Vagina (tissue), 2 donors: ENCODE data around the gene GCHFR. TPM values are rescaled to one million over a fixed set of nuclear protein-coding genes. Genes with fewer than 3 reads are reported as not detected.

Experiments used
- DNase-seq, 2 donors: peaks; one replicate each; pipeline ENCODE4 v3.0.0-alpha.2; 2017; ENCODE audit errors: extremely low spot score in 2 of 2
- H3K27ac ChIP-seq: fragments of 200-600 bp; sonication (generic); one replicate; pipeline ENCODE4 v1.5.1; 2019
- H3K27me3 ChIP-seq: fragments of 200-600 bp; sonication (generic); one replicate; pipeline ENCODE4 v1.5.1; 2019
- H3K36me3 ChIP-seq, 2 donors: fragments of 200-600 bp; sonication (generic); one replicate each; pipeline ENCODE4 v1.5.1; 2017 to 2019
- H3K4me1 ChIP-seq: fragments of 200-600 bp; sonication (generic); one replicate; pipeline ENCODE4 v1.5.1; 2019
- H3K4me3 ChIP-seq, 2 donors: fragments of 200-600 bp; sonication (generic); 1 replicate in 1 of 2; 2 replicates in 1 of 2; pipeline ENCODE4 v1.5.1; 2016 to 2019
- H3K9me3 ChIP-seq: fragments of 200-600 bp; sonication (generic); one replicate; pipeline ENCODE4 v1.5.1; 2019
- CTCF ChIP-seq, 3 experiments: fragments of 450-650 bp in 2 of 3; fragments of 200-600 bp in 1 of 3; sonication (generic) in 1 of 3; IDR thresholded peaks; one replicate each; pipeline ENCODE4 v1.5.1; 2017 to 2019; ENCODE audit warnings: antibody characterized with exemption in 3 of 3, mild to moderate bottlenecking in 2 of 3, moderate library complexity in 2 of 3
- POLR2A ChIP-seq, 2 donors: fragments of 450-650 bp; IDR thresholded peaks; one replicate each; pipeline ENCODE4 v1.6.1; 2017; ENCODE audit warnings: antibody characterized with exemption in 2 of 2, mild to moderate bottlenecking in 2 of 2, moderate library complexity in 2 of 2
- POLR2AphosphoS5 ChIP-seq, 2 donors: sonication (generic); formaldehyde crosslinking; IDR thresholded peaks; one replicate each; pipeline ENCODE4 v1.9.0; 2017; ENCODE audit warnings: antibody characterized with exemption in 2 of 2, mild to moderate bottlenecking in 2 of 2, low read depth in 1 of 2; ENCODE audit not compliant: insufficient read depth in 1 of 2
- intact Hi-C: fragments of 100-400 bp; cut with DNase I; formaldehyde crosslinking; loops from one replicate; pipeline ENCODE4 v1.15.1; 2023
- total RNA-seq: library from RNA; depleted of rRNA; stranded (reverse); fragments of >200 nt; gene quantifications from one replicate; pipeline ENCODE4 v1.2.3, GENCODE V29; 2016

Gene GCHFR
- total RNA-seq, 1 donor from 2014 or later = 69.7 TPM

DNA sequence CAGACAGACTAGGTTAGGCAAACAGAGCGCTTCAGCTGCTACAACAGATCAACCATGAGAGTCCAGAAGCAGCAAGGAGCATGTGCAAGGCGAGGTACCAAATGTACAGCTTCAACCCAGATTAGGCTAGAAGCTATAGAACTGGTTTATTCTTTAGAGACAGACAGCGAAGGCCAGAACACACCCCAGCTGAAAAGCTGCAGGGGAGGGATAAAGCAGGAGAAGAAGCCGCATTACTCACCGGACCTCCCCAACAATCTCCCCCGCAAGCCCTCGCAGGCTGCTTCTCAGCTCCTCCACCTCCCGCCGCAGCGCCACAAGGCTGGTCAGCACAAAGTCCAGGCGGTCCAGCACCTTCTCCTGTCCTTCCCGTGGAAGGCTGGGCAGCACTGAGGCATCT is 12.1 kb upstream of the GCHFR start:
- Histone ChIP-seq H3K4me1 (peaks cover 20% of the 10 kb centered on the region), H3K4me3 (no peak overlapping the region), H3K9me3 (no peaks in the 10 kb centered on the region), H3K36me3 (peaks cover 0 to 28% of the 10 kb centered on the region in 2 donors), H3K27me3 (no peaks in the 10 kb centered on the region), H3K27ac (no peak overlapping the region)
- DNase-seq = no peak
- intact Hi-C loops = loop anchor here (10.0 kb wide), 1 partner anchor 57 kb away; the partner anchor contains the start of gene RAD51
- TF ChIP-seq POLR2A (IDR thresholded peaks at IDR 0.05) = no peak
- no peak for TF ChIP-seq POLR2AphosphoS5 (IDR thresholded peaks at IDR 0.05; ENCODE audit: insufficient read depth in 1 of 2, low read depth in 1 of 2)
- TF ChIP-seq CTCF (IDR thresholded peaks at IDR 0.05) = no peak

DNA sequence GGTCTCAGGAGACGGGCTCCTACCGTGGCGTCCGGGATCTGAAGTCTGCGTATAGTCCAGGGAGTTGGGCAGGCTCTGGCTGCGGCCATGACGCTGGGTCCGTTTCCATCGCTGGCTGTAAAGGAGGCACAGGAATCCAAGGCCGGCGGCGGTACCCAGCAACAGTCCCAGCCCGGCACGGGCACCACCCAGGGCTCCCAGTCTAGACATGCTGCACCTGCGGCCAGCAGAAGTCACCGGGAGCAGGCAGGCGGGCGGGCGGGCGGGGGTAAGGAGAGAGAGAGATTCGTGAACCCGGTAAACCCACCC is 9.3 kb upstream of the GCHFR start:
- peak in 1 of 2 donors; percentile 89 for DNase-seq
- Histone ChIP-seq H3K4me1 (peaks cover 20% of the 10 kb centered on the region), H3K9me3 (no peaks in the 10 kb centered on the region), H3K27me3 (no peaks in the 10 kb centered on the region), H3K27ac (peak overlapping the region; percentile 81), H3K4me3 (peak overlapping the region; percentile 64 to 71), H3K36me3 (peaks cover 0 to 22% of the 10 kb centered on the region in 2 donors)
- intact Hi-C loops = loop anchor here (10.0 kb wide), 1 partner anchor 60 kb away; the partner anchor contains the start of gene RAD51
- TF ChIP-seq POLR2AphosphoS5 (IDR thresholded peaks at IDR 0.05; ENCODE audit: insufficient read depth in 1 of 2, low read depth in 1 of 2) = no peak
- TF ChIP-seq POLR2A (IDR thresholded peaks at IDR 0.05) = no peak
- TF ChIP-seq CTCF (IDR thresholded peaks at IDR 0.05) = no peak

DNA sequence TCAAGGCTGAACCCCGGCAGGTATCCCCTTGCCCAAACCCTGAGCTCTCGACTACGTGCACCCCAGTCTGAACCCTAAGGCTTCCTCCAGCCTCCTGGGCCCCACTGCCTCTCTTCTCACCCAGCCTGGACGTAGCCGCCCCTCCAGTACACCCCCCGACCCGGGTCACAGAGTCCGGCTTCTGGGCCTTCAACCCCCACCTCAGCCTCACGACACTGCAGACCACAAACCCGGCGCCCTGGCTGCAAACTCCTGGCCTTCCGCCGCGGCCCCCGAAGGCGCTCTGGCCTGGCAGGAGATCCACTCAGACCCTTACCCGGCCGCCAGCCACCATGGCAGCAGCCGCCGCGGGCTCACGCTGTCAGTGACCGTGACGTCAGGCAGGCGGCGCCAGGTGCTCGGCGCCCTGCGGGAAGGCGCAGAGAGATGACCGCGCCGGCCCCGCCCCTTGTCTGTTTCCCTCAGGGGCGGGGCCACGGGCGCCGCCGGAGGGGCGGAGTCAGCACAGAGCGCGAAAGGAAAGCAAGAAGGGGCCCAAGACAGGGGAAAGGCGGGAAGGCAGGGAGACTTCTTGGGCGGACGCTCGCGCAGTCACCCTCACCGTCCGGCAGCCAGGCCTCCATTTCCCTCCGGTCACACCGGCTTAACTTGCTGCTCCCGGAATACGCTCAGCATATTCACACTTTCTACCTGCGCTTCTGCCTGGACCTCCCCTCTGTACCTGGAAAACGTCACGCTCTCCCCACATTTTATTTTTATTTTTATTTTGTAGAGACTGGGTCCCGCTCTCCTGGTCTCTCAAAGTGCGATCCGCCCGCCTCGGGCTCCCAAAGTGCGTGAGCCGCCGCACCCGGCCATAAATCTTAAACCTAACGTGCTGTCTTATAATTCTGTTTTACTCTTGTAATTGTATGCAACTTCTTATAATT is 8.7 kb upstream of the GCHFR start, which contains the start of gene RMDN3:
Gene RMDN3, minus strand, starts transcription at position 372 of the 929 bp plus-strand sequence. CDS start 471 bp downstream, outside the sequence.
- Histone ChIP-seq H3K27me3 (no peaks in the 10 kb centered on the region), H3K27ac (peak within 1 kb of the TSS; percentile 81), H3K4me3 (peak within 1 kb of the TSS; percentile 64 to 71), H3K4me1 (peaks cover 20% of the 10 kb centered on the region), H3K36me3 (peaks cover 0 to 21% of the 10 kb centered on the region in 2 donors), H3K9me3 (no peaks in the 10 kb centered on the region)
- intact Hi-C loops = loop anchor here (10.0 kb wide), 1 partner anchor 60 kb away; the partner anchor contains the start of gene RAD51
- TF ChIP-seq POLR2A (IDR thresholded peaks at IDR 0.05) (peak in 1 of 2 donors; percentile 45), POLR2AphosphoS5 (IDR thresholded peaks at IDR 0.05; ENCODE audit: insufficient read depth in 1 of 2, low read depth in 1 of 2) (peak; percentile 83 to 90), CTCF (IDR thresholded peaks at IDR 0.05) (no peak)
- peak in 1 of 2 donors; percentile 94 for DNase-seq

GRCh38 chr15:40755812-40756208 is 8.1 kb upstream of the GCHFR start:
- no peak for TF ChIP-seq POLR2A (IDR thresholded peaks at IDR 0.05)
- no peak for TF ChIP-seq CTCF (IDR thresholded peaks at IDR 0.05)
- no peak for TF ChIP-seq POLR2AphosphoS5 (IDR thresholded peaks at IDR 0.05; ENCODE audit: insufficient read depth in 1 of 2, low read depth in 1 of 2)

More at GRCh38 chr15:40755812-40756208, 8.1 kb upstream of the GCHFR start:
- DNase-seq = peak in 1 of 2 donors; percentile 83
- intact Hi-C loops = loop anchor here (10.0 kb wide), 1 partner anchor 61 kb away; the partner anchor contains the start of gene RAD51
- Histone ChIP-seq H3K4me3 (peak overlapping the region; percentile 64 to 71), H3K27me3 (no peaks in the 10 kb centered on the region), H3K27ac (peak overlapping the region; percentile 81), H3K9me3 (no peaks in the 10 kb centered on the region), H3K4me1 (peaks cover 20% of the 10 kb centered on the region), H3K36me3 (peaks cover 0 to 14% of the 10 kb centered on the region in 2 donors)
